Kidney (tissue), 14 donors: ENCODE measurements around the gene ZSWIM4. TPM values are rescaled to one million over a fixed set of nuclear protein-coding genes. Genes with fewer than 3 reads are reported as not detected.
A peak's percentile ranks its signal among the peaks of the same experiment; 100 is the strongest.

ENCODE experiments used
- DNase-seq, 5 donors: peaks; one replicate each; pipeline ENCODE4 v3.0.0-alpha.2; 2013 to 2020
- FAIRE-seq: peaks from 2 replicates; lab custom pipeline; 2012; peaks lifted over from hg19 to GRCh38; lab: Jason Lieb, UNC
- H3K27ac ChIP-seq, 2 donors: one replicate each; pipeline ENCODE4 v1.7.0; 2013; ENCODE audit warnings: low read depth in 2 of 2, low read length in 2 of 2, inconsistent platforms in 1 of 2
- H3K27me3 ChIP-seq: one replicate; pipeline ENCODE4 v1.7.1; 2013; ENCODE audit warnings: low read length, inconsistent platforms; ENCODE audit not compliant: control insufficient read depth, insufficient read depth
- H3K36me3 ChIP-seq, 3 donors: one replicate each; pipeline versions ENCODE4 v1.7.0 to v1.7.1; 2013; ENCODE audit warnings: low read length in 3 of 3, control low read depth in 1 of 3, inconsistent platforms in 1 of 3; ENCODE audit not compliant: insufficient read depth in 3 of 3, control insufficient read depth in 2 of 3
- H3K4me1 ChIP-seq, 3 donors: one replicate each; pipeline versions ENCODE4 v1.7.0 to v1.7.1; 2013; ENCODE audit warnings: low read length in 3 of 3, inconsistent platforms in 1 of 3, low read depth in 1 of 3; ENCODE audit not compliant: control insufficient read depth in 2 of 3, insufficient read depth in 2 of 3
- H3K4me3 ChIP-seq, 3 donors: one replicate each; pipeline versions ENCODE4 v1.7.0 to v1.8.1; 2013; ENCODE audit warnings: low read length in 3 of 3, control low read depth in 1 of 3, inconsistent platforms in 1 of 3
- H3K9ac ChIP-seq, 3 donors: one replicate each; pipeline versions ENCODE4 v1.7.0 to v1.7.1; 2013; ENCODE audit warnings: low read length in 3 of 3, control low read depth in 1 of 3, inconsistent platforms in 1 of 3
- H3K9me3 ChIP-seq, 3 donors: one replicate each; pipeline versions ENCODE4 v1.7.0 to v1.7.1; 2013; ENCODE audit warnings: low read length in 3 of 3, control low read depth in 1 of 3, inconsistent platforms in 1 of 3; ENCODE audit not compliant: control insufficient read depth in 2 of 3, insufficient read depth in 1 of 3
- CTCF ChIP-seq: IDR thresholded peaks from 3 replicates; pipeline ENCODE4 v1.5.1; 2012; ENCODE audit warnings: mild to moderate bottlenecking, moderate library complexity, borderline replicate concordance; ENCODE audit not compliant: insufficient read depth; ENCODE audit errors: extremely low read depth
- intact Hi-C: fragments of 100-400 bp; cut with DNase I; formaldehyde crosslinking; loops from one replicate; pipeline ENCODE4 v1.11.1; 2022
- polyA plus RNA-seq: library from polyadenylated mRNA; stranded (reverse); fragments of 350-450 nt; fragmentation: Illumina TruSeq; extraction: RNeasy Lipid Tissue Mini Kit (QIAGEN cat#74804); gene quantifications from one replicate; pipeline ENCODE4 v1.2.3, GENCODE V29; 2014; ENCODE audit warnings: low read depth, low replicate concordance; ENCODE audit not compliant: insufficient read depth
- total RNA-seq: library from RNA; stranded (reverse); fragmentation: NEBNext Ultra II Directional; extraction: Animal tissue kit (Norgen Biotek cat#: 25700); gene quantifications from one replicate; pipeline ENCODE4 v1.2.1, GENCODE V29; 2021
- donor health status: control.
- donor health status: control.
- donor health status: control.
- donor health status: control.
- donor health status: control.
- donor health status: DM: yes; HTN: yes; CAD: no.
- donor health status: Normal renal cell carcinoma (clear cell type).

ZSWIM4 gene
- total and polyA plus RNA-seq, 2 donors from 2014 or later, result 1.4 to 13.7 TPM

- H3K27me3 ChIP-seq, result no peaks in the 10 kb centered on the region
- no peaks in the 10 kb centered on the region for H3K4me1 ChIP-seq
- no peak overlapping the region for H3K9ac ChIP-seq
- intact Hi-C loops, result no loop called here
- no peak overlapping the region for H3K27ac ChIP-seq
- DNase-seq (peak in 4 of 5 donors; percentile 77 to 95 (median 89)), FAIRE-seq (no peak)
- no peak overlapping the region for H3K4me3 ChIP-seq
- H3K36me3 ChIP-seq, result peaks cover 0 to 4% (median under 1%) of the 10 kb centered on the region in 3 donors
- TF ChIP-seq CTCF, result no peak
- no peaks in the 10 kb centered on the region for H3K9me3 ChIP-seq
Observed at GRCh38 chr19:13817615-13818371, 22.6 kb downstream of the ZSWIM4 start.

GRCh38 chr19:13819238-13819637 lies 24.0 kb downstream of the ZSWIM4 start:
- intact Hi-C loops, result no loop called here
- FAIRE-seq, result no peak
- Histone ChIP-seq H3K9me3 (no peaks in the 10 kb centered on the region), H3K36me3 (peaks cover 0 to 9% (median 4%) of the 10 kb centered on the region in 3 donors), H3K9ac (no peak overlapping the region), H3K27ac (no peak overlapping the region), H3K4me1 (no peaks in the 10 kb centered on the region), H3K27me3 (no peaks in the 10 kb centered on the region), H3K4me3 (no peak overlapping the region)
- DNase-seq, result peak in 1 of 5 donors; percentile 53
- no peak for TF ChIP-seq CTCF

GRCh38 chr19:13821292-13821691 lies 26.0 kb downstream of the ZSWIM4 start:
- no peak for FAIRE-seq

More at GRCh38 chr19:13821292-13821691, 26.0 kb downstream of the ZSWIM4 start:
- DNase-seq, result no peak
- no peak overlapping the region for H3K9ac ChIP-seq
- peaks cover 0 to 9% (median 4%) of the 10 kb centered on the region in 3 donors for H3K36me3 ChIP-seq
- no peak overlapping the region for H3K27ac ChIP-seq
- no peaks in the 10 kb centered on the region for H3K9me3 ChIP-seq
- TF ChIP-seq CTCF, result no peak
- no peak overlapping the region for H3K4me3 ChIP-seq
- no peaks in the 10 kb centered on the region for H3K4me1 ChIP-seq
- intact Hi-C loops, result no loop called here
- no peaks in the 10 kb centered on the region for H3K27me3 ChIP-seq
